ENCODE data around the gene ADGRL3. TPM values are rescaled to one million over a fixed set of nuclear protein-coding genes. Genes with fewer than 3 reads are reported as not detected.

Gene ADGRL3
- total RNA-seq, 1 donor from 2014 or later: 6.1 TPM

GRCh38 chr4:61605984-61606383 lies 405.9 kb downstream of the ADGRL3 start:
- intact Hi-C loops (cut with micrococcal nuclease): no loop called here
- Histone ChIP-seq H3K4me1 (no peaks in the 10 kb centered on the region), H3K9me3 (replicated peaks) (no peaks in the 10 kb centered on the region), H3K4me3 (no peak overlapping the region), H3K27ac (replicated peaks) (no peak overlapping the region), H3K27me3 (ENCODE audit: low read depth) (no peaks in the 10 kb centered on the region), H3K36me3 (no peaks in the 10 kb centered on the region)
- no peak for TF ChIP-seq CTCF (IDR thresholded peaks at IDR 0.05; ENCODE audit: borderline replicate concordance)
- DNase-seq: no peak

GRCh38 chr4:61614231-61614630 lies 414.1 kb downstream of the ADGRL3 start:
- no peaks in the 10 kb centered on the region for H3K27me3 ChIP-seq (ENCODE audit: low read depth)
- H3K9me3 ChIP-seq (replicated peaks): no peaks in the 10 kb centered on the region
- no peak for DNase-seq
- no peak overlapping the region for H3K27ac ChIP-seq (replicated peaks)
- H3K36me3 ChIP-seq: no peaks in the 10 kb centered on the region
- no peak overlapping the region for H3K4me3 ChIP-seq
- no peak for TF ChIP-seq CTCF (IDR thresholded peaks at IDR 0.05; ENCODE audit: borderline replicate concordance)
- intact Hi-C loops (cut with micrococcal nuclease): no loop called here
- H3K4me1 ChIP-seq: no peaks in the 10 kb centered on the region

DNA sequence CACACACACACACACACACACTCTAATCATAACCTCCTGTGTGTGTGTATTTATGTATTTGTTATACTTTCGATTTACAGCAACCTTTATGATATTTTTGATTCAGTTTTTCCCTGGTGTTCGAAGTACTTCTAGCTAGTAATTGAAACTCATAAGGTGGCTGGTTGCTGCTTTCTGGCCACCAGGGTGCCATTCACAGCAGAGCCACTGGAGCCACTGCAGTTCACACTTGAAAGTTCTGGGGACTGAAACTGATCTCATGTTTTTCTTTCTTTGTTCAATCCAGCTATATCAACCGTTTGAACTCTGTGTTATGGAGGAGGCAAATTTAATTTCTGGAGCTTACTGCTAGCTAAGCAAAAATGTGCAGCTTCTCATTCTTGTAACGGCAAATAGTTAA lies 419.4 kb downstream of the ADGRL3 start:
- no peak for DNase-seq
- TF ChIP-seq CTCF (IDR thresholded peaks at IDR 0.05; ENCODE audit: borderline replicate concordance): no peak
- Histone ChIP-seq H3K27ac (replicated peaks) (no peak overlapping the region), H3K36me3 (no peaks in the 10 kb centered on the region), H3K9me3 (replicated peaks) (no peaks in the 10 kb centered on the region), H3K4me3 (no peak overlapping the region), H3K4me1 (no peaks in the 10 kb centered on the region), H3K27me3 (ENCODE audit: low read depth) (no peaks in the 10 kb centered on the region)
- intact Hi-C loops (cut with micrococcal nuclease): no loop called here

DNA sequence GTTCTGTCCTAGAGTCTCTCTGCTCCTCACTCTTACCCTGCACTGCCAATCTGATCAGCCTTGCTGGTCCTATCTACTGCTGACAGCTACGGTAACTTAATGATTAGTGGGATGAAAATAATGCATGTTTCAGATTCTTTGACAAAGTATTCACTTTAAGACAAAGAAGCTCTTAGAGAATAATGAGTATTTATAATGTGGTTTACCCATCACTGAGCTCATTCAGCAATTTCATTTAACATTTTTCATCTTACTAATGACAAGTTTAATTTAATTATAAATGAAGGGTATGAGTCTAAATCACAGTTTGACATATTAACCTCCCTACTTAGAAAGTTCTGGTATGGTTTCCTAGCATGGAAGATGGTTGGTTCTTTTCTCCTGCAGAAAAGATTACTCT lies 428.2 kb downstream of the ADGRL3 start:
- Histone ChIP-seq H3K9me3 (replicated peaks) (no peaks in the 10 kb centered on the region), H3K27me3 (ENCODE audit: low read depth) (no peaks in the 10 kb centered on the region), H3K4me3 (no peak overlapping the region), H3K27ac (replicated peaks) (no peak overlapping the region), H3K36me3 (no peaks in the 10 kb centered on the region), H3K4me1 (no peaks in the 10 kb centered on the region)
- DNase-seq: no peak
- intact Hi-C loops (cut with micrococcal nuclease): no loop called here
- TF ChIP-seq CTCF (IDR thresholded peaks at IDR 0.05; ENCODE audit: borderline replicate concordance): no peak

DNA sequence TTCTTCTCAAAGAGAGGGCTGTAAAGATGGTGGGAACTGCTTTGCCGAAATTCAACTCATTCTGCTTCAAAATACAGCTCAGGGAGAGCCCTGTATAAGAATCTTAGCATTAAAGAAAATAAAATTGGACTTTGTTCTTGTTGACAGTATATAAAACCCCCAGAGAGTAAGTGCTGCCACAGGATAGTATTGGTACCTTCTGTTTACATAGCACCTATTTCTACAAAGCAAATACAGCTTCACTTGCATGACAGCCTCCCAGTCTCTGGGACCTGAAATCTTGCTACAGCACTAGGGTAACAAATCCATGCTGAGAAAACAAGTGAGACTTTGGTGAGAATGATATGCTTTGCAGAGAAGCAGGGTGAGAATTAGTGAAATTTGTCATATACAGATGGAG lies 428.6 kb downstream of the ADGRL3 start:
- TF ChIP-seq CTCF (IDR thresholded peaks at IDR 0.05; ENCODE audit: borderline replicate concordance): no peak
- no peaks in the 10 kb centered on the region for H3K9me3 ChIP-seq (replicated peaks)
- no peak for DNase-seq

DNA sequence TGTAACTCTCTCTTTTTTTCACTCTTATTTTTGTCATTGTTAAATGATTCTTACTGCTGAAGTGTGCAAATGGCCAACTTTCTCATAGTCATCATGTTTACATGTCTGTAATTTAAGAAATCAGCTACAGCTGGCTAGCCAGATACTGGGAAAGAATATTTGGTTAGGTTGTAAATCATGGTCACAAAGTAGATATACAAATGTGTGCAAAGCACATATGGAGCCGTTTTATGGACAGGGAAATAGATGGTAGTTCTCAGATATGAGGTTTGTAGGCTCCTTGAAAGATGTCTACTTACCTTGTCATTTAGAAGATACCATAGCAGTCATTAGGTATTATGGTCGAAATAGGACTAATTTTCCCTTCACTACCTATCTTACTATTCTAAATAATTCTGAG lies 430.4 kb downstream of the ADGRL3 start:
- no peak for TF ChIP-seq CTCF (IDR thresholded peaks at IDR 0.05; ENCODE audit: borderline replicate concordance)

More for the DNA sequence above, 428.6 kb downstream of the ADGRL3 start:
- H3K27ac ChIP-seq (replicated peaks): no peak overlapping the region
- no peak overlapping the region for H3K4me3 ChIP-seq
- no peaks in the 10 kb centered on the region for H3K27me3 ChIP-seq (ENCODE audit: low read depth)
- intact Hi-C loops (cut with micrococcal nuclease): no loop called here
- no peaks in the 10 kb centered on the region for H3K36me3 ChIP-seq
- H3K4me1 ChIP-seq: no peaks in the 10 kb centered on the region

More for the DNA sequence above, 430.4 kb downstream of the ADGRL3 start:
- no peaks in the 10 kb centered on the region for H3K9me3 ChIP-seq (replicated peaks)
- DNase-seq: no peak
- no peak overlapping the region for H3K4me3 ChIP-seq
- no peak overlapping the region for H3K27ac ChIP-seq (replicated peaks)
- H3K4me1 ChIP-seq: no peaks in the 10 kb centered on the region
- no peaks in the 10 kb centered on the region for H3K27me3 ChIP-seq (ENCODE audit: low read depth)
- no peaks in the 10 kb centered on the region for H3K36me3 ChIP-seq
- intact Hi-C loops (cut with micrococcal nuclease): no loop called here
